K562 (cell line): Measurements from ENCODE around the gene CAMK1D.

Experiments used
- ATF2 ChIP-seq: sonication (generic); formaldehyde crosslinking; IDR thresholded peaks from 2 replicates; pipeline ENCODE4 v1.8.1; 2022; ENCODE audit warnings: missing genetic modification reagents
- BCL6 ChIP-seq: fragments of 250-450 bp; sonication (Bioruptor Pico); IDR thresholded peaks from 2 replicates; pipeline ENCODE4 v1.4.0; 2020
- CCAR2 ChIP-seq: fragments of 200-400 bp; formaldehyde crosslinking; IDR thresholded peaks from 2 replicates; pipeline ENCODE4 v1.6.1; 2017; ENCODE audit warnings: mild to moderate bottlenecking, low read depth, low read length
- GTF2A2 ChIP-seq: IDR thresholded peaks from 2 replicates; pipeline ENCODE4 v1.6.1; 2016; ENCODE audit warnings: mild to moderate bottlenecking, missing genetic modification characterization, missing compliant biosample characterization
- GTF2F1 ChIP-seq: IDR thresholded peaks from 2 replicates; pipeline ENCODE4 v1.6.1; 2011; ENCODE audit warnings: low read depth, low read length, improper control_type of control experiment
- MXI1 ChIP-seq: IDR thresholded peaks from 2 replicates; pipeline ENCODE4 v1.6.1; 2011; ENCODE audit warnings: low read depth, mild to moderate bottlenecking, improper control_type of control experiment, low read length
- NFYB ChIP-seq: IDR thresholded peaks from 2 replicates; pipeline ENCODE4 v1.6.1; 2011; ENCODE audit warnings: mild to moderate bottlenecking, moderate library complexity; ENCODE audit not compliant: insufficient read length; ENCODE audit errors: extremely low read depth
- POLR2AphosphoS5 ChIP-seq: IDR thresholded peaks from 2 replicates; pipeline ENCODE4 v1.6.1; 2011; ENCODE audit warnings: mild to moderate bottlenecking, low read depth, low read length, moderate library complexity; ENCODE audit not compliant: control insufficient read depth, insufficient read depth
- PRPF4 ChIP-seq: fragments of 200-400 bp; formaldehyde crosslinking; IDR thresholded peaks from one replicate; pipeline ENCODE4 v1.6.1; 2017; ENCODE audit warnings: low read length, low read depth, mild to moderate bottlenecking; ENCODE audit not compliant: insufficient read depth, poor library complexity, severe bottlenecking
- TAF1 ChIP-seq: IDR thresholded peaks from 2 replicates; pipeline ENCODE4 v1.6.1; 2011; ENCODE audit warnings: mild to moderate bottlenecking, low read length, moderate library complexity; ENCODE audit not compliant: insufficient read depth, control insufficient read depth, severe bottlenecking; ENCODE audit errors: extremely low read depth
- ZBTB7A ChIP-seq: IDR thresholded peaks from 2 replicates; pipeline ENCODE4 v1.6.1; 2011; ENCODE audit warnings: low read depth, mild to moderate bottlenecking, low read length, moderate library complexity, borderline replicate concordance; ENCODE audit not compliant: control insufficient read depth
- ZNF133 ChIP-seq: fragments of 250-450 bp; sonication (Bioruptor Pico); IDR thresholded peaks from 2 replicates; pipeline ENCODE4 v1.4.0; 2020; ENCODE audit warnings: mild to moderate bottlenecking
- ZNF431 ChIP-seq: sonication (generic); formaldehyde crosslinking; IDR thresholded peaks from 2 replicates; pipeline ENCODE4 v1.8.0; 2022; ENCODE audit warnings: mild to moderate bottlenecking, missing genetic modification reagents
- TF ChIP-seq, protein P1 (sequence below), 3 experiments: IDR thresholded peaks in 2 of 3; conservative IDR thresholded peaks in 1 of 3; 2 replicates each; pipeline ENCODE4 v1.5.1; 2011 to 2012; ENCODE audit warnings: low read length in 3 of 3, mild to moderate bottlenecking in 3 of 3, control low read depth in 2 of 3, improper control_type of control experiment in 1 of 3, inconsistent platforms in 1 of 3, low read depth in 1 of 3, mixed read lengths in 1 of 3, moderate library complexity in 1 of 3; ENCODE audit not compliant: insufficient read depth in 2 of 3

DNA sequence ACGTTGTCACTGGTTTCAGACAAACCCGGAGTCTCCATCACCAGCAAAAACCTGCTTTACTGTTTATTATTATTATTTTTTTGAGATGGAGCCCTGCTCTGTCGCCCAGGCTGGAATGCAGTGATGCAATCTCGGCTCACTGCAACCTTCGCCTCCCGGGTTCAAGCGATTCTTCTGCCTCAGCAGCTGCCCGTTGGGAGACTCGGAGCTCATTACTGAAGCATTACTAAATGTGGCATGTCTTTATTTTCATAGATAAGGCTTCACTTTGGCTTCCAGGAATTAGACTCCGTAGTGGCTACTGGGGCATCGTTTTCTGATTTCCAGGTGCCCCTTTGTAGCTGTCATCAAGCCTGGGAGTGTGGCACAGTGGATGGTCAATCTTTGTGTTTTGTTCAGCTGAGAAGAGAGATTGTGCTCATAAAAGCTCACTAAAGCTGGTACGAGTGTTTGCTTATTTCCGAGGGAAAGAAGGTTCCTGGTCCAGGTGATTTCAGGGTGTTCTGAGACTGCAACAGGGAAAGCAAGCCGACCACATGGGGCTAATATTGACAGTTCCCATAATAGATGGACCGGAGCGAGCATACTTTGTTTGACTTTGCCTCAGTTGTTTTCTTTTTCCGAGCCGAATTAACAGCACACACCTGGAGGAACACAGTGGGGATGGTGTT lies 163.1 kb downstream of the CAMK1D start:
- TF ChIP-seq CCAR2 (no peak), ZNF431 (CRISPR knock-in tag) (no peak), ATF2 (no peak), TAF1 (no peak), POLR2AphosphoS5 (no peak), GTF2F1 (no peak), MXI1 (no peak), PRPF4 (no peak), GTF2A2 (tag) (no peak), BCL6 (CRISPR knock-in tag) (no peak), NFYB (no peak), ZNF133 (CRISPR knock-in tag) (no peak), ZBTB7A (no peak)
- TF ChIP-seq, protein P1, sequence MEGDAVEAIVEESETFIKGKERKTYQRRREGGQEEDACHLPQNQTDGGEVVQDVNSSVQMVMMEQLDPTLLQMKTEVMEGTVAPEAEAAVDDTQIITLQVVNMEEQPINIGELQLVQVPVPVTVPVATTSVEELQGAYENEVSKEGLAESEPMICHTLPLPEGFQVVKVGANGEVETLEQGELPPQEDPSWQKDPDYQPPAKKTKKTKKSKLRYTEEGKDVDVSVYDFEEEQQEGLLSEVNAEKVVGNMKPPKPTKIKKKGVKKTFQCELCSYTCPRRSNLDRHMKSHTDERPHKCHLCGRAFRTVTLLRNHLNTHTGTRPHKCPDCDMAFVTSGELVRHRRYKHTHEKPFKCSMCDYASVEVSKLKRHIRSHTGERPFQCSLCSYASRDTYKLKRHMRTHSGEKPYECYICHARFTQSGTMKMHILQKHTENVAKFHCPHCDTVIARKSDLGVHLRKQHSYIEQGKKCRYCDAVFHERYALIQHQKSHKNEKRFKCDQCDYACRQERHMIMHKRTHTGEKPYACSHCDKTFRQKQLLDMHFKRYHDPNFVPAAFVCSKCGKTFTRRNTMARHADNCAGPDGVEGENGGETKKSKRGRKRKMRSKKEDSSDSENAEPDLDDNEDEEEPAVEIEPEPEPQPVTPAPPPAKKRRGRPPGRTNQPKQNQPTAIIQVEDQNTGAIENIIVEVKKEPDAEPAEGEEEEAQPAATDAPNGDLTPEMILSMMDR (IDR thresholded peaks at IDR 0.05 in 2 of 3, conservative IDR thresholded peaks at IDR 0.05 in 1 of 3; ENCODE audit: insufficient read depth in 2 of 3, low read depth in 1 of 3, low read length in 3 of 3): no peak
